Amniotic epithelial cell (primary cell): ENCODE results near the gene TREH.
"Not testable (repeated sequence)": the region's sequence is repeated elsewhere in the genome, so short reads cannot be mapped to it uniquely, and the experiment has no call there.

Experiments
- DNase-seq: peaks from one replicate; pipeline ENCODE4 v3.0.0-alpha.2; 2010; ENCODE audit warnings: low read depth

Gene TREH, protein sequence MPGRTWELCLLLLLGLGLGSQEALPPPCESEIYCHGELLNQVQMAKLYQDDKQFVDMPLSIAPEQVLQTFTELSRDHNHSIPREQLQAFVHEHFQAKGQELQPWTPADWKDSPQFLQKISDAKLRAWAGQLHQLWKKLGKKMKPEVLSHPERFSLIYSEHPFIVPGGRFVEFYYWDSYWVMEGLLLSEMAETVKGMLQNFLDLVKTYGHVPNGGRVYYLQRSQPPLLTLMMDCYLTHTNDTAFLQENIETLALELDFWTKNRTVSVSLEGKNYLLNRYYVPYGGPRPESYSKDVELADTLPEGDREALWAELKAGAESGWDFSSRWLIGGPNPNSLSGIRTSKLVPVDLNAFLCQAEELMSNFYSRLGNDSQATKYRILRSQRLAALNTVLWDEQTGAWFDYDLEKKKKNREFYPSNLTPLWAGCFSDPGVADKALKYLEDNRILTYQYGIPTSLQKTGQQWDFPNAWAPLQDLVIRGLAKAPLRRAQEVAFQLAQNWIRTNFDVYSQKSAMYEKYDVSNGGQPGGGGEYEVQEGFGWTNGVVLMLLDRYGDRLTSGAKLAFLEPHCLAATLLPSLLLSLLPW

GRCh38 chr11:118679483-118679882 is at the start of gene TREH:
Gene TREH (minus strand): TSS chr11:118679650. CDS start chr11:118679627, 23 bp downstream.
- DNase-seq = no peak

- not testable (repeated sequence) for DNase-seq
Measured at GRCh38 chr11:118728112-118728511, 48.7 kb upstream of the TREH start.

DNA sequence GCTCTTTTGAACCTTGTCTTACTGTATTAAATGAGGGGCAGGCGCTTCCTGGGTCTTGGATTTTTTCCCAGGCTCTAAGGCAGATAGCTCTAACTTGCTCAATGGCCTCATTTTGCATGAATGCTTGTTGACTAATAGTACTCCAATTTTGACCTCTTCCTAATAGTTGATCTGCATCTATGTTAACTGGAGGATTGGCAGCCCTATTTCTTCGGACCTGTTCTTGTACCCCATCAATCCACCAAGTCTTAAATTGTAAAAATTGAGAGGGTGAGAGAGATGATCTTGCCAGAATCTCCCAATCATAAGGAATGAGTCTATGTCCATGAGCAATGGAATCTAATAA is 48.2 kb upstream of the TREH start:
- DNase-seq = peak; percentile 51

DNA sequence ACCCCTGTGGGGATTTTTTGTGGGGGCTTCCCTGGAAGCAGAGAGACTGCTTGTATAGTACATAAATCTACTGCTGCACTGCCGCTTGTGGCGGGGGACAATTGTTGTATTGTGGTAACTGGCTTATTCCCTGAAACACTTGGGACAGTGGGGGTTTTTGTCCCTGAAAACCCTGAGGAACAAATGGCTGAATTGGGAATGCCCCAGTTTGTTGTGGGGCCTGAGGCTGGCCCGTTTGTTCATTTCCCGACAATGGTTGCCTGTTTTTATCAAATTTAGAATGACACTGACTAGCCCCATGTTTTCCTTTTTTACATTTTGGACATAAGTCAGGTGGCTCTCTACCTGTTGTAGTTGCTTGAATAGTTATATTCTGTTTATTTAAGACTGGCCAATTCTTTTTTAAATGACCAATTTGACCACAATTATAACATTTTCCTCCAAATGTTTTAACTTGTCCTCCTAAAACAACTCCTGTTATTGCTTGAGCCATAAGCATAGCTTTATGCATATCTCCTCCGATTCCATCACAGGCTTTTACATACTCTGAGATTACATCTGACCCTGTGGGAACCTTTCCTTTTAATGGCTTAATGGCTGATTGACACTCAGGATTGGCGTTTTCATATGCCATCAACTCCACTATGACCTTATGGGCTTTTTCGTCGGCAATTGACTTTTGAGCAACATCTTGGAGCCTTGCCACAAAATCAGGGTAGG is 47.7 kb upstream of the TREH start:
- not testable (repeated sequence) for DNase-seq

GRCh38 chr11:118721478-118722015 is 42.1 kb upstream of the TREH start:
- DNase-seq = not testable (repeated sequence)

DNA sequence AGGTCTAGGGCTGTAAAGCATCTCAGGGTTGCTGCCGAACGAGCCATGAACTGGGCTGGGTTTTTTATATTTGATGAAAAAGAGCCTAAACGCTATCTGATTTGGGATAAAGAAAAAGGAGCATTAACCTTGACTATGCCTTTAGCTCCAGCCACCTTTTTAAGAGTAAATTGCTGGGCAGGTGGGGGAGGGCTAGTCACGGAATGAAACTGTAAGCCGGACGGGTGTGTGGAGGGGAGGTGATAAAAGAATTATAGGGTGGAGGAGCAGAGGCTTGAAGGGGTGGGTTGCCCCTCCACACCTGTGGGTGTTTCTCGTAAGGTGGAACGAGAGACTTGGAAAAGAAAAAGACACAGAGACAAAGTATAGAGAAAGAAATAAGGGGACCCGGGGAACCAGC is 41.3 kb upstream of the TREH start:
- not testable (repeated sequence) for DNase-seq

- DNase-seq = peak; percentile 60
Measured at GRCh38 chr11:118720078-118720477, 40.6 kb upstream of the TREH start.

GRCh38 chr11:118718562-118718961 is 39.1 kb upstream of the TREH start:
- not testable (repeated sequence) for DNase-seq

DNA sequence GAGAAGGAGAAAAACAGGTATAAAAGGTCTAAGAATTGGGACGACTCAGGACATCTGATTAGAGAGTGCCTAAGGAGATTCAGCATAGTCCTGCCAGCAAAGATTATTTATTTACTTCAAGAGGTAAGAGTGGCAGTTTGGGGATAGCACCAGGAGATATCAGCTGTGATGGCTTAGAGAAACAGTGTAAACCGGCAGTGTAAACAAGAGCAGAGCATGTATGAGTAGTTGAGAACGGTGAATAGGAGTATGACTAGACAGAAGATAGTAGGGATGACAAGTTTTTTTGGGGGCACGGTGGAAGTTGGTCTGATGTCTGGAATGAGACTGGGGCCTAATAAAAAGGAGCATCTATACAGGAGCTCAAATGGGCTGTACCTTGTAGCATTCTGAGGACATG is 38.3 kb upstream of the TREH start:
- DNase-seq = not testable (repeated sequence)

DNA sequence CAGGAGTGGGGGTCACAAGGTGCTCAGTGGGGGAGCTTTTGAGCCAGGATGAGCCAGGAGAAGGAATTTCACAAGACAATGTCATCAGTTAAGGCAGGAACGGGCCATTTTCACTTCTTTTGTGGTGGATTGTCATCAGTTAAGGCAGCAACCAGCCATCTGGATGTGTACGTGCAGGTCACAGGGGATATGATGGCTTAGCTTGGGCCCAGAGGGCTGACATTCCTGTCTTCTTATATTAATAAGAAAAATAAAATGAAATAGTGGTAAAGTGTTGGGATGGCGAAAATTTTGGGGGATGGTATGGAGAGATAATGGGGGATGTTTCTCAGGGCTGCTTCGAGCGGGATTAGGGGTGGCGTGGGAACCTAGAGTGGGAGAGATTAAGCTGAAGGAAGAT is 37.8 kb upstream of the TREH start:
- DNase-seq = not testable (repeated sequence)

- DNase-seq = no peak
Measured at GRCh38 chr11:118715837-118716260, 36.4 kb upstream of the TREH start.

GRCh38 chr11:118715245-118715831 is 35.9 kb upstream of the TREH start:
- peak; percentile 87 for DNase-seq

DNA sequence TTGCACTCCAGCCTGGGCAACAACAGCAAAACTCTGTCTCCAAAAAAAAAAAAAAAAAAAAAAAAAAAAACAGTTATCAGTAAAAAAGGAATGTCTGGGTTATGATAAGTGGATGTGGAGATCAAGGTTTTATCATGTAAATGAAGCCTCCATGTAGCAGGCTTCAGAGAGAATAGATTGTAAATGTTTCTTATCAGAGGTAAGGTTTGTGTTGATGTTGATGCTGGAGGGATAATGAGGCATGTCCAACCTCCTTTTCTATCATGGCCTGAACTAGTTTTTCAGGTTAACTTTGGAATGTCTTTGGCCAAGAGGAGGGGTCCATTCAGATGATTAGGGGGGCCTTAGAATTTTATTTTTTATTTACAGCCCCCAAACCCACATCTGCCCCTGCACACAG is 35.4 kb upstream of the TREH start:
- peak; percentile 44 for DNase-seq

DNA sequence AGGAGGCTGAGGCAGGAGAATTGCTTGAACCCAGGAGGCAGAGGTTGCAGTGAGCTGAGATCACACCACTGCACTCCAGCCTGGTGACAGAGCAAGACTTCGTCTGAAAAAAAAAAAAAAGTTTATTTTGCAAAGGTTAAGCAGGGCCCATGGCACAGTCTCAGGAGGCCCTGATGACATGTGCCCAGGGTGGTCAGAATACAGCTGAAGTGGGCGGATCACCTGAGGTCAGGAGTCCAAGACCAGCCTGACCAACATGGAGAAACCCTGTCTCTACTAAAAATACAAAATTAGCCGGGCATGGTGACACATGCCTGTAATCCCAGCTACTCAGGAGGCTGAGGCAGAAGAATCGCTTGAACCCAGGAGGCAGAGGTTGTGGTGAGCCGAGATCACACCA is 35.0 kb upstream of the TREH start:
- not testable (repeated sequence) for DNase-seq

- DNase-seq = peak; percentile 50
Measured at GRCh38 chr11:118708296-118708695, 28.8 kb upstream of the TREH start.

DNA sequence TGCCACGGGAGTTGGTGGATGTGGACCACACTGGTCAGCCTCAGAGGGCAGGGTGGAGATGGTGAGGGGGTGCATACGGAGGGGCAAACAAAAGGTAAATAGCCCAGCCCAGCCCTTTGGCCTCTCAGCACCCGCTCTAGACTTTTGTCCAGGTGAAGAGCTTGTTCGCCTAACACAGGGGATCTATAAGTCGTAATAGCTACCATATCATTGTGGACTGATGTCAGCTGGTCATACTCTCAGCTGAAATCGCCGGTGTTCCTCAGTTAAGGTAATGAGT is 27.0 kb upstream of the TREH start:
- DNase-seq = no peak

GRCh38 chr11:118705791-118706545 is 26.5 kb upstream of the TREH start:
- DNase-seq = no peak

DNA sequence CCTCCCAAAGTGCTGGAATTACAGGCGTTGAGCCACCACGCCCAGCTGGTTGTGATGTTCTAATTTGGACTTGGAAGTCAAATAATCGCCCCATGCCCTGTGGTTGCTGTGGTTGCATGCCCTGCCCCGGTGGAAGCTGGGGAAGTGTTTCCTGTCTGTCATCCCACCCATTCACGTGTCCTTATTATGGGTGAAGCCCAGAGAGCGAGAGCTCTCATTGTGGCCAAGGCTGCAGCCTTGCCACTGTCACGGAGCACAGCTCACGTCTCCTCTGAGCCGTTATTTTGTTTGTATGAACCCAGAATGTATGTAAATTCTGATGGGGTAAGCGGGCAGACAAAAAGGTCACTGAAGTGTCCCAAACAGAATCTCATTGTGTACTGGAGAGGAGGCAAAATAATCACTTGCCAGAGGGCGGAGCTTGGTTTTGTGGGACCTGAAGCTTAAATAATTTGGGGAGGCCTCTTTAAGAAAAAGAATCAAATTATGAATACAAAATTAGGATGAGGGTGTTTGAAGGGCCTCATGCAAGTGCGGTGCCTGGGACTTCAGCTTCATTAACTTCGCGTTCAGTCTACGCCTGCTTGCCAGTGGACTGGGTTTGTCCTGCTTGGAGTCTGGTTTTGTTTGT is 25.8 kb upstream of the TREH start:
- DNase-seq = no peak

DNA sequence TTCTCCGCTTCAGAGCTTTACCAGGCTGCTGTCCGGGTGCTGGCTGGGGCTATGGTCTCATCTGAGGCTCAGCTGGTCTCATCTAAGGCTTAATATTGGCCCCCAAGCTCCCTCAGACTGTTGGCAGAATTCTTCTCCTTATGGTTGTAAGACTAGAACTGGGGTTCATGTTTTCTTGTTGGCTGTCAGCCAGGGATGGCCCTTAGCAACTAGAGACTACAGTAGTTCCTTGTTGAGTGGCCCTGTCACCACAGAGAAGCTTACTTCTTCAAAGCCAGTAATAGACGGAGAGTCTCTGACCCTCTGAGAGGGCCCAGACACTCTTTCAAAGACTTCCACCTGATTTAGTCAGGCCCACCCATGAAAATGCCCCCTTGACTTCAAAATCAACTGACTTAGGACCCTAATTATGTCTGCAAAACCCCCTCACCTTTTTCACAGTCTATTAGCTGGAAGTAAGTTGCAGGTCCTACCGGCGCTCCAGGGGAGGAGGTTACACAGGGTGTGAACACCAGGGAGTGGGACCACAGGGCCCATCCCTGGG is 24.2 kb upstream of the TREH start:
- no peak for DNase-seq

DNA sequence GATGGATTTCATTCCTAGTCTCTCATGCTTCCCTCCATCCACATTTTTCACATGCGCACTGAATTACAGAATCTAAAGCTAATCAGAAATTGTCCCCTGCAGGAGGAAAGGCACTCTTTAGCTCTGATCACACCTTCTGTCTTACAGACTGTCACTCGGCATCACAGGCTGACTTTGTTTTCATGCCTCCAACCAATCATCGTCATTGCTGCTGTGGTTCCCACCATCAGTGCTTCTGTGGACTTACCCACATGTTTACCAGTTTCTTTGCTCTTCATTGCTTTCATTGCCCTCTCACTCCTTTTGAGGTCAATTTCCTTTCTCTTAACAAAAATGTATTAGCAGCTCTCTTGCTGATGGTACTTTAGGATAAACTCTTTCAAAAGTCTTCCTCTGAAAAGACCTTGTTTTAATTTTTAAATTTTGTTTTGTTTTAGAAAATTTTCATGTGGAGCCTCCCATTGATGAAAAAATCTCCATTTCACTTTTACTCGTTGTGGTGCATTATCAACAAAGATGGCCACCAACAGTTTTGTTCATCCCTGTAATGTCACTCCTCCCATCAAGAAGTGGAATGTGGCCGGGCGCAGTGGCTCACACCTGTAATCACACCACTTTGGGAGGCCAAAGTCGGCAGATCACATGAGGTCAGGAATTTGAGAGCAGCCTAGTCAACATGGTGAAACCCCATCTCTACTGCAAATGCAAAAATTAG is 20.2 kb upstream of the TREH start:
- DNase-seq = no peak
